Ramos (cell line): ENCODE data around the gene PRKN.

Source experiments
- in situ Hi-C: fragments of 300-500 bp; cut with MboI; formaldehyde crosslinking; loops from one replicate; pipeline ENCODE4 v1.14.3; 2022; ENCODE audit warnings: low sequenced_read_pairs; ENCODE audit not compliant: unreplicated experiment

PRKN gene

GRCh38 chr6:162267641-162268040 is 459.9 kb downstream of the PRKN start:
- in situ Hi-C loops: no loop called here

GRCh38 chr6:162267126-162267525 is 460.4 kb downstream of the PRKN start:
- in situ Hi-C loops: no loop called here

- in situ Hi-C loops: no loop called here
These were observed 463.0 kb downstream of the PRKN start for GRCh38 chr6:162264581-162264980.

GRCh38 chr6:162262466-162263196 is 464.9 kb downstream of the PRKN start:
- in situ Hi-C loops: no loop called here

- in situ Hi-C loops: no loop called here
These were observed 466.0 kb downstream of the PRKN start for GRCh38 chr6:162261598-162261997.

GRCh38 chr6:162260027-162260426 is 467.5 kb downstream of the PRKN start:
- in situ Hi-C loops: no loop called here

GRCh38 chr6:162258647-162259046 is 468.9 kb downstream of the PRKN start:
- in situ Hi-C loops: no loop called here

GRCh38 chr6:162256361-162256760 is 471.2 kb downstream of the PRKN start:
- in situ Hi-C loops: no loop called here

- in situ Hi-C loops: no loop called here
These were observed 476.3 kb downstream of the PRKN start for GRCh38 chr6:162251257-162251656.

- in situ Hi-C loops: no loop called here
These were observed 477.5 kb downstream of the PRKN start for GRCh38 chr6:162249907-162250642.

- in situ Hi-C loops: no loop called here
These were observed 481.6 kb downstream of the PRKN start for GRCh38 chr6:162245830-162246420.

GRCh38 chr6:162244031-162244430 is 483.5 kb downstream of the PRKN start:
- in situ Hi-C loops: no loop called here

GRCh38 chr6:162242915-162243314 is 484.7 kb downstream of the PRKN start:
- in situ Hi-C loops: no loop called here

GRCh38 chr6:162239330-162239729 is 488.2 kb downstream of the PRKN start:
- in situ Hi-C loops: no loop called here

- in situ Hi-C loops: no loop called here
These were observed 488.9 kb downstream of the PRKN start for GRCh38 chr6:162238675-162239074.

GRCh38 chr6:162237331-162237730 is 490.2 kb downstream of the PRKN start:
- in situ Hi-C loops: no loop called here

- in situ Hi-C loops: no loop called here
These were observed 492.9 kb downstream of the PRKN start for GRCh38 chr6:162234631-162235030.

- in situ Hi-C loops: no loop called here
These were observed 497.3 kb downstream of the PRKN start for GRCh38 chr6:162230147-162230752.

- in situ Hi-C loops: no loop called here
These were observed 498.5 kb downstream of the PRKN start for GRCh38 chr6:162229093-162229492.

- in situ Hi-C loops: no loop called here
These were observed 500.8 kb downstream of the PRKN start for GRCh38 chr6:162226803-162227202.

GRCh38 chr6:162222521-162222920 is 505.0 kb downstream of the PRKN start:
- in situ Hi-C loops: no loop called here
